Glutamatergic neuron (in vitro differentiated cells): ENCODE measurements around the gene CFAP119. TPM values are rescaled to one million over a fixed set of nuclear protein-coding genes. Genes with fewer than 3 reads are reported as not detected.

Source experiments
- DNase-seq: peaks from one replicate; pipeline ENCODE4 v3.0.0; 2022
- H3K27ac Mint-ChIP-seq: one replicate; pipeline ENCODE4 v1.8.0; 2020; ENCODE audit warnings: mild to moderate bottlenecking, mixed read lengths, inconsistent platforms; ENCODE audit not compliant: unreplicated experiment
- H3K27me3 Mint-ChIP-seq: one replicate; pipeline ENCODE4 v1.8.0; 2020; ENCODE audit warnings: mild to moderate bottlenecking, moderate library complexity, mixed read lengths, inconsistent platforms; ENCODE audit not compliant: unreplicated experiment
- H3K36me3 Mint-ChIP-seq: one replicate; pipeline ENCODE4 v1.8.0; 2020; ENCODE audit warnings: mild to moderate bottlenecking, mixed read lengths, inconsistent platforms; ENCODE audit not compliant: unreplicated experiment
- H3K4me1 Mint-ChIP-seq: one replicate; pipeline ENCODE4 v1.8.0; 2020; ENCODE audit warnings: mild to moderate bottlenecking, low read depth, mixed read lengths, inconsistent platforms; ENCODE audit not compliant: unreplicated experiment
- H3K4me3 Mint-ChIP-seq: one replicate; pipeline ENCODE4 v1.8.0; 2020; ENCODE audit warnings: mild to moderate bottlenecking, mixed read lengths, inconsistent platforms; ENCODE audit not compliant: unreplicated experiment
- H3K9me3 Mint-ChIP-seq: one replicate; pipeline ENCODE4 v1.8.0; 2020; ENCODE audit warnings: mild to moderate bottlenecking, moderate library complexity, mixed read lengths, inconsistent platforms; ENCODE audit not compliant: unreplicated experiment
- total RNA-seq: library from RNA; stranded (reverse); fragmentation: NEBNext Ultra II Directional; extraction: Animal tissue kit (Norgen Biotek cat#: 25700); gene quantifications from one replicate; pipeline ENCODE4 v1.2.1, GENCODE V29; 2021; ENCODE audit not compliant: unreplicated experiment
- TF ChIP-seq, protein P1 (sequence below): fragments of 200-600 bp; sonication (generic); IDR thresholded peaks from one replicate; pipeline ENCODE4 v1.5.0; 2021; ENCODE audit not compliant: partially characterized antibody, unreplicated experiment

CFAP119 gene
- total RNA-seq, 1 donor from 2014 or later: 10.9 TPM

DNA sequence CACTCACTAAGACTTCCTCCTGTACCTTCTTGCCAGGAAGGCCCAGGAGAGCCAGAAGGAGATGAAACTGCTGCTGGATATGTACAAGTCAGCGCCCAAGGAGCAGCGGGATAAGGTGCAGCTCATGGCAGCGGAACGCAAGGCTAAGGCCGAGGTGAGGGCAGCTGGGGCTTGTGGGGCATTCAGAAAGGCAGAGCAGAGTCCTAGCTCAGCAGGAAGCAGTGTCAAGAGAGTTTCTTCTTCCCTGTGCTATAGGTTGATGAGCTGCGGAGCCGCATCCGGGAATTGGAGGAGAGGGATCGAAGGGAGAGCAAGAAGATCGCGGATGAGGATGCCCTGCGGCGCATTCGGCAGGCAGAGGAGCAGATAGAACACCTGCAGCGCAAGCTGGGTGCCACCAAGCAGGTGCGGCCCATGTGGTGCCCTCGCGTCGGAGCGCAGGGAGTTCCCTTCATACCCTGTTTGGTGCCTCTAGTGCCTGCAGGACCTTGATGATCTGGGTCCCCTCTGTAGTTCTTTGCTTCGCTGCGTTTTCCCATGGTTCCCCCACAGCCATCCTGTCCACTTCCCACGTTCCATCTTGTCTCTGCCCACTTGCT, 6.8 kb upstream of the CFAP119 start:
- no peak for DNase-seq
- peaks cover 5% of the 10 kb centered on the region for H3K36me3 Mint-ChIP-seq
- no peak overlapping the region for H3K27ac Mint-ChIP-seq
- TF ChIP-seq, protein P1, sequence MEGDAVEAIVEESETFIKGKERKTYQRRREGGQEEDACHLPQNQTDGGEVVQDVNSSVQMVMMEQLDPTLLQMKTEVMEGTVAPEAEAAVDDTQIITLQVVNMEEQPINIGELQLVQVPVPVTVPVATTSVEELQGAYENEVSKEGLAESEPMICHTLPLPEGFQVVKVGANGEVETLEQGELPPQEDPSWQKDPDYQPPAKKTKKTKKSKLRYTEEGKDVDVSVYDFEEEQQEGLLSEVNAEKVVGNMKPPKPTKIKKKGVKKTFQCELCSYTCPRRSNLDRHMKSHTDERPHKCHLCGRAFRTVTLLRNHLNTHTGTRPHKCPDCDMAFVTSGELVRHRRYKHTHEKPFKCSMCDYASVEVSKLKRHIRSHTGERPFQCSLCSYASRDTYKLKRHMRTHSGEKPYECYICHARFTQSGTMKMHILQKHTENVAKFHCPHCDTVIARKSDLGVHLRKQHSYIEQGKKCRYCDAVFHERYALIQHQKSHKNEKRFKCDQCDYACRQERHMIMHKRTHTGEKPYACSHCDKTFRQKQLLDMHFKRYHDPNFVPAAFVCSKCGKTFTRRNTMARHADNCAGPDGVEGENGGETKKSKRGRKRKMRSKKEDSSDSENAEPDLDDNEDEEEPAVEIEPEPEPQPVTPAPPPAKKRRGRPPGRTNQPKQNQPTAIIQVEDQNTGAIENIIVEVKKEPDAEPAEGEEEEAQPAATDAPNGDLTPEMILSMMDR: no peak
- peaks cover 11% of the 10 kb centered on the region for H3K9me3 Mint-ChIP-seq
- H3K27me3 Mint-ChIP-seq: peaks cover 6% of the 10 kb centered on the region
- H3K4me1 Mint-ChIP-seq: peaks cover 4% of the 10 kb centered on the region
- H3K4me3 Mint-ChIP-seq: no peak overlapping the region

DNA sequence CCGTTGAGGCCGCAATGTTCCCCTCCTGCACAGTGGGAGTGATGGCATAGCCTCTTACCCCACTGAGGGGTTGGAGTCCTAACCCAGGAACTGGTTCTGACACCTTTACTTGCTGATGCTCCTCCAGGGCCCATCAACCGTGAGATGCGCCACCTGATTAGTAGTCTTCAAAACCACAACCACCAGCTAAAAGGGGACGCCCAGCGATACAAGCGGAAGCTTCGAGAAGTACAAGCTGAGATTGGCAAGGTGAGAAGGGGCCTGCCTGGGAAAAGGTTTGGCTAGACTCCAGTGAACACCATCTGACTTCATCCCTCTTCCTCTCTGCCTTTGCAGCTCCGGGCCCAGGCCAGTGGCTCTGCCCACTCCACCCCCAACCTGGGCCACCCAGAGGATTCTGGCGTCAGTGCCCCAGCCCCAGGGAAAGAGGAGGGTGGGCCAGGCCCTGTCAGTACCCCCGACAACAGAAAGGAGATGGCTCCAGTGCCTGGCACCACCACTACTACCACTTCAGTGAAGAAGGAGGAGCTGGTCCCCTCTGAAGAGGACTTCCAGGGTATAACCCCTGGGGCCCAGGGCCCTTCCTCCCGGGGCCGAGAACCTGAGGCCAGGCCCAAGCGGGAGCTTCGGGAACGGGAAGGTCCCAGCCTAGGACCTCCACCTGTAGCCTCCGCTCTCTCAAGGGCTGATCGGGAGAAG, 6.1 kb upstream of the CFAP119 start:
- Mint-ChIP-seq H3K27ac (no peak overlapping the region), H3K4me1 (peaks cover 8% of the 10 kb centered on the region), H3K9me3 (peaks cover 9% of the 10 kb centered on the region), H3K4me3 (no peak overlapping the region), H3K36me3 (peaks cover 5% of the 10 kb centered on the region), H3K27me3 (peaks cover 6% of the 10 kb centered on the region)
- TF ChIP-seq, protein P1: no peak
- no peak for DNase-seq

DNA sequence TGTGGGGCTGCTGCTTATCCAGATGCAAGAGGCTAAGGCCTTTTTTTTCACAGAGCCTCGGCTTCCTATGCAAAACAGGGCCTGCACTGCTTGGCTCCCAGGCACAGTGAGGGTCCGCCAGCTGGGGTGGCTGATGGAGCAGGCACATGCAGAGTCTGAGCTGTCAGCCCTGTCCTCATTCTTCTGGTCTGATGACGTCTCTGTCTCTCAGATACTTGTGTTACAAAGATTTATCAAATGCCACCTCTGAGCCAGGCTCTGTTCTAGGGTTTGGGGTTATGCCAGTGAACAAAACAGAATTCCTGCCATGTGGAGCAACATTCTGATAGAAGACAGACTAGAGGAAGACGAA, 5.0 kb upstream of the CFAP119 start:
- TF ChIP-seq, protein P1: no peak
- Mint-ChIP-seq H3K4me3 (no peak overlapping the region), H3K9me3 (peaks cover 8% of the 10 kb centered on the region), H3K4me1 (peaks cover 8% of the 10 kb centered on the region), H3K27me3 (peaks cover 6% of the 10 kb centered on the region), H3K27ac (no peak overlapping the region), H3K36me3 (peaks cover 5% of the 10 kb centered on the region)
- no peak for DNase-seq

DNA sequence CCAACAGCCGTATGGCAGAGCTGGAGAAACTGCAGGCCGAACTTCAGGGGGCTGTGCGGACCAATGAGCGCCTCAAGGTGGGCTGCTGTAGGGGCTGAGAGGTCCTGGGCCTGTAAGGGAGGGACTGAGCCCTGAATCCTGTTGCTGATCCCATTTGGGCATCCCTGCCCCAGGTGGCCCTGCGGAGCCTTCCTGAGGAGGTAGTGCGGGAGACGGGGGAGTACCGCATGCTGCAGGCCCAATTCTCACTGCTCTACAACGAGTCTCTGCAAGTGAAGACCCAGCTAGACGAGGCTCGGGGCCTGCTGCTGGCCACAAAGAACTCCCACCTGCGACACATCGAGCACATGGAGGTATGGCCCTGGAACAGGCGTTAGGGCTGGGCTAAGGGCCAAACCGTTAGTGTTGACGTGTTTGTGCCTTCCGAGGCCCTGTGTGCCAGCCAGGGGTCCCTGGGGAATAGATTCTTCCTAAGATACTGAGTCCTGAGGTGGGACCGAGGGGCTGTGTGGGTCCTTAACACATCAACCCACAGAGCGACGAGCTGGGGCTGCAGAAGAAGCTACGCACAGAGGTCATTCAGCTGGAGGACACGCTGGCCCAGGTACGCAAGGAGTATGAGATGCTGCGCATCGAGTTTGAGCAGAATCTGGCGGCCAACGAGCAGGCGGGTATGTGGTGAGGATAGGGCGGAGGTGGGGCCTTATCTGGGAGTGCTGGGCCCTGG, 4.5 kb upstream of the CFAP119 start:
- TF ChIP-seq, protein P1: no peak

More for the DNA sequence above, 4.5 kb upstream of the CFAP119 start:
- Mint-ChIP-seq H3K27ac (no peak overlapping the region), H3K27me3 (peaks cover 6% of the 10 kb centered on the region), H3K9me3 (peaks cover 8% of the 10 kb centered on the region), H3K4me1 (peaks cover 8% of the 10 kb centered on the region), H3K4me3 (no peak overlapping the region), H3K36me3 (peaks cover 5% of the 10 kb centered on the region)
- no peak for DNase-seq
